ENCODE data around the gene PPIF.

DNA sequence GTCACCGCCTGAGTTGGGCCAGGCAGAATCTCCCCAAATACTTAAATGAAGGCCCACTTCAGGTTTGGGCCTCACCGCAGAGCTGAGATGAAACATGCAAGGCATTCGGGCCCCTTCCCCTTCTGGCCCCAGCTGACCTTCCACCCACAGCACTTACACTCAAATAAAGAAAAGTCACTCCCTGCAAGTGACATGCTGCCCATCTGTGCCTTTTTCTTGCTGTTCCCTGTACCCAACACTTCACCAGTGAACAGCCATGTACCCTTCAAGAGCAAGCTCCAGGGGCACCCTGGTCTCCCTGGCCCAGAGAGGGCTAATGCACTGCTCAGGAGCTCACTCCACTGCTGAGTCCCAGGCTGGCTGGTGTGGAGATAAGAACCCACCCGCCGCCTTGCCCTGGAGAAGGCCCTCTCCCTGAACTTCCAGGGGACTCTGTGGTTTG, 57.4 kb downstream of the PPIF start:
- TF ChIP-seq, protein P1, sequence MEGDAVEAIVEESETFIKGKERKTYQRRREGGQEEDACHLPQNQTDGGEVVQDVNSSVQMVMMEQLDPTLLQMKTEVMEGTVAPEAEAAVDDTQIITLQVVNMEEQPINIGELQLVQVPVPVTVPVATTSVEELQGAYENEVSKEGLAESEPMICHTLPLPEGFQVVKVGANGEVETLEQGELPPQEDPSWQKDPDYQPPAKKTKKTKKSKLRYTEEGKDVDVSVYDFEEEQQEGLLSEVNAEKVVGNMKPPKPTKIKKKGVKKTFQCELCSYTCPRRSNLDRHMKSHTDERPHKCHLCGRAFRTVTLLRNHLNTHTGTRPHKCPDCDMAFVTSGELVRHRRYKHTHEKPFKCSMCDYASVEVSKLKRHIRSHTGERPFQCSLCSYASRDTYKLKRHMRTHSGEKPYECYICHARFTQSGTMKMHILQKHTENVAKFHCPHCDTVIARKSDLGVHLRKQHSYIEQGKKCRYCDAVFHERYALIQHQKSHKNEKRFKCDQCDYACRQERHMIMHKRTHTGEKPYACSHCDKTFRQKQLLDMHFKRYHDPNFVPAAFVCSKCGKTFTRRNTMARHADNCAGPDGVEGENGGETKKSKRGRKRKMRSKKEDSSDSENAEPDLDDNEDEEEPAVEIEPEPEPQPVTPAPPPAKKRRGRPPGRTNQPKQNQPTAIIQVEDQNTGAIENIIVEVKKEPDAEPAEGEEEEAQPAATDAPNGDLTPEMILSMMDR (conservative IDR thresholded peaks at IDR 0.05; ENCODE audit: low read length) = no peak
- TF ChIP-seq EZH2phosphoT487 (IDR thresholded peaks at IDR 0.05; ENCODE audit: borderline replicate concordance, low read depth, low read length) = no peak
